Breast epithelium (tissue), 4 donors: Measurements from ENCODE around the gene MGAT5. TPM values are rescaled to one million over a fixed set of nuclear protein-coding genes. Genes with fewer than 3 reads are reported as not detected.

ENCODE experiments used
- DNase-seq, 2 donors: peaks; one replicate each; pipeline ENCODE4 v3.0.0-alpha.2; 2019; ENCODE audit warnings: low spot score in 2 of 2
- H3K27ac ChIP-seq, 2 donors: fragments of 200-600 bp; sonication (generic) in 1 of 2; one replicate each; pipeline ENCODE4 v1.5.1; 2016 to 2019; ENCODE audit warnings: mild to moderate bottlenecking in 1 of 2
- H3K27me3 ChIP-seq, 2 donors: fragments of 200-600 bp; sonication (generic) in 1 of 2; one replicate each; pipeline versions ENCODE4 v1.5.1 to v1.6.0; 2017 to 2019; ENCODE audit warnings: control low read depth in 1 of 2, mild to moderate bottlenecking in 1 of 2
- H3K36me3 ChIP-seq: fragments of 200-600 bp; one replicate; pipeline ENCODE4 v1.5.1; 2019
- H3K4me1 ChIP-seq, 2 donors: fragments of 200-600 bp; sonication (generic); one replicate each; pipeline ENCODE4 v1.5.1; 2016 to 2019; ENCODE audit warnings: control low read depth in 1 of 2
- H3K4me3 ChIP-seq, 3 donors: fragments of 200-600 bp; sonication (generic); 1 replicate in 2 of 3; 2 replicates in 1 of 3; pipeline ENCODE4 v1.5.1; 2016 to 2019; ENCODE audit warnings: mild to moderate bottlenecking in 3 of 3, moderate library complexity in 2 of 3
- H3K9me3 ChIP-seq, 2 donors: fragments of 200-600 bp; sonication (generic) in 1 of 2; one replicate each; pipeline ENCODE4 v1.5.1; 2016 to 2019; ENCODE audit warnings: control low read depth in 1 of 2
- POLR2A ChIP-seq: fragments of 450-650 bp; IDR thresholded peaks from one replicate; pipeline ENCODE4 v1.6.1; 2016; ENCODE audit warnings: antibody characterized with exemption, mild to moderate bottlenecking, moderate library complexity
- POLR2AphosphoS5 ChIP-seq, 3 donors: sonication (generic); formaldehyde crosslinking; IDR thresholded peaks; one replicate each; pipeline ENCODE4 v1.6.1; 2017; ENCODE audit warnings: antibody characterized with exemption in 3 of 3
- intact Hi-C: fragments of 100-400 bp; cut with DNase I; formaldehyde crosslinking; loops from one replicate; pipeline ENCODE4 v1.15.1; 2023; ENCODE audit warnings: low total_unique reads
- total RNA-seq, 3 donors: library from RNA; depleted of rRNA; stranded (reverse); fragments of >200 nt; gene quantifications; one replicate each; pipeline ENCODE4 v1.1.0, GENCODE V29; 2016
- TF ChIP-seq, protein P1 (sequence below), 3 donors: fragments of 450-650 bp; IDR thresholded peaks; one replicate each; pipeline ENCODE4 v1.5.1; 2016 to 2017; ENCODE audit warnings: antibody characterized with exemption in 3 of 3, mild to moderate bottlenecking in 3 of 3, moderate library complexity in 3 of 3

MGAT5 gene
- total RNA-seq, 3 donors from 2014 or later, result 30.5 to 42.6 (median 34.4) TPM

DNA sequence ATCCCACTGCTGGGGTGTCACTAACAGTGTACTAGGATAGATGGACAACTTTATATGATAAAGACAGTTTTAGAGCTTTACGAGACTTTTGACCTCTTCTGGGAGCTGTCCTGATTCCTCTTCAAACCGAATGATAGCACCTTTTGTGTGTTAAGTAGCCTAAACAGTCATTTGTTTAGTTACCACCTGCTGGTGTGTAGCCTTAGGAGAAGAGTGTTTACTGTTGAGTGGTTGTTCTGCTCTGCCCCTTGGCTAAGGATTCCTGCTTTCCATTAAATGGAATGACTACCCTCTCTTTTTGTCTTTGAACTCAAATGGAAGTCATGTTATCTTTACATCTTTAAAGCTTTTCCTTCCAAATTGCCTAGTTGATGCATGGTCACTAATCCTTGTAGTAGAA lies 28.0 kb upstream of the MGAT5 start:
- H3K4me1 ChIP-seq, result no peaks in the 10 kb centered on the region
- TF ChIP-seq, protein P1, sequence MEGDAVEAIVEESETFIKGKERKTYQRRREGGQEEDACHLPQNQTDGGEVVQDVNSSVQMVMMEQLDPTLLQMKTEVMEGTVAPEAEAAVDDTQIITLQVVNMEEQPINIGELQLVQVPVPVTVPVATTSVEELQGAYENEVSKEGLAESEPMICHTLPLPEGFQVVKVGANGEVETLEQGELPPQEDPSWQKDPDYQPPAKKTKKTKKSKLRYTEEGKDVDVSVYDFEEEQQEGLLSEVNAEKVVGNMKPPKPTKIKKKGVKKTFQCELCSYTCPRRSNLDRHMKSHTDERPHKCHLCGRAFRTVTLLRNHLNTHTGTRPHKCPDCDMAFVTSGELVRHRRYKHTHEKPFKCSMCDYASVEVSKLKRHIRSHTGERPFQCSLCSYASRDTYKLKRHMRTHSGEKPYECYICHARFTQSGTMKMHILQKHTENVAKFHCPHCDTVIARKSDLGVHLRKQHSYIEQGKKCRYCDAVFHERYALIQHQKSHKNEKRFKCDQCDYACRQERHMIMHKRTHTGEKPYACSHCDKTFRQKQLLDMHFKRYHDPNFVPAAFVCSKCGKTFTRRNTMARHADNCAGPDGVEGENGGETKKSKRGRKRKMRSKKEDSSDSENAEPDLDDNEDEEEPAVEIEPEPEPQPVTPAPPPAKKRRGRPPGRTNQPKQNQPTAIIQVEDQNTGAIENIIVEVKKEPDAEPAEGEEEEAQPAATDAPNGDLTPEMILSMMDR (IDR thresholded peaks at IDR 0.05), result no peak
- TF ChIP-seq POLR2A (no peak), POLR2AphosphoS5 (IDR thresholded peaks at IDR 0.05) (no peak)
- H3K4me3 ChIP-seq, result no peak overlapping the region
- no peak overlapping the region for H3K27ac ChIP-seq
- H3K36me3 ChIP-seq, result no peaks in the 10 kb centered on the region
- no peak for DNase-seq
- intact Hi-C loops, result loop anchor here (2.0 to 10.0 kb wide), 2 partner anchors 79 to 351 kb away; no protein-coding TSS in a partner anchor
- H3K9me3 ChIP-seq, result peaks cover 0 to 6% of the 10 kb centered on the region in 2 donors
- H3K27me3 ChIP-seq, result no peaks in the 10 kb centered on the region

DNA sequence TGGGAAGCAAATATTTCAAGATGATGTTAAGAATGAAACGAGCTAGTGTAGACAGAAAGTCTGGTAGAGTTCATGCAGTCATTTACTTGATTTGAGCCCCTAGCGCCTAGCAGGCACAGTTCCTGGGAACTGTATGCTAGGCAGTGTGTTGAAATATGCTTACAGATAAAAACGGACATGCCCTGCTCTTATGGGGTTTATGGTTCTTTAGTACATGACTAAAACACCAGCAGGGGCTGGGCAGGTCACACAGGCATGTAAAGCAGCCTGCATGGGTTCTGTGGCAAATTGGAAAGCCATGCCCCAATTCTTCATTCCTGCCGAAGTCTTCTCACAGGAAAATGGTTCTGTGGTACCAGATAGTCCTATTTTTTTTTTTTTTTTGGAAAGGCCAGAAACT lies 27.3 kb upstream of the MGAT5 start:
- H3K27me3 ChIP-seq, result no peaks in the 10 kb centered on the region
- H3K4me3 ChIP-seq, result no peak overlapping the region
- TF ChIP-seq POLR2AphosphoS5 (IDR thresholded peaks at IDR 0.05) (no peak), POLR2A (no peak)
- TF ChIP-seq, protein P1 (IDR thresholded peaks at IDR 0.05), result no peak
- DNase-seq, result no peak
- no peak overlapping the region for H3K27ac ChIP-seq
- H3K9me3 ChIP-seq, result peaks cover 0 to 6% of the 10 kb centered on the region in 2 donors
- no peaks in the 10 kb centered on the region for H3K36me3 ChIP-seq
- intact Hi-C loops, result loop anchor here (10.0 kb wide), 1 partner anchor 352 kb away; no protein-coding TSS in a partner anchor
- H3K4me1 ChIP-seq, result no peaks in the 10 kb centered on the region

DNA sequence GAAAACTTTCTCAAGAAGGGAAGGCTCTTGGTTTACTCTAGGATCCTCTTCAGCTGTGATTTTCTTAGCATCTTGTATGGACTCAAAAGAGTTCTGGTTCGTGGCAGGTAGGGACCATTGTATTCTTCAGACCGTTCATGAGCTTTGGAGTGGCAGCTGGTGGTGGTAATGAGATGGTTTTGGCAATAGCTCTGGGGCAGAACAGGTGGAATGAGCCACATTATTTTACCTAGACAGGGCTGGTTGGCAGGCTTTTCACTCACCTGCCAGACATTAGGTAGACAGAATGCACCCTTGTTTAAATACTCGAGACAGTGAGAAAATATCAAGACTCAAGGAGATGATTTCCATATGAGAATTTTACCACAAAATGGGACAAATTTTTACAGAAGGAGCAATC lies 26.2 kb upstream of the MGAT5 start:
- Histone ChIP-seq H3K27me3 (no peaks in the 10 kb centered on the region), H3K4me1 (no peaks in the 10 kb centered on the region), H3K27ac (no peak overlapping the region), H3K9me3 (peaks cover 0 to 6% of the 10 kb centered on the region in 2 donors), H3K4me3 (no peak overlapping the region), H3K36me3 (no peaks in the 10 kb centered on the region)
- intact Hi-C loops, result loop anchor here (10.0 kb wide), 1 partner anchor 353 kb away; no protein-coding TSS in a partner anchor
- TF ChIP-seq, protein P1 (IDR thresholded peaks at IDR 0.05), result no peak
- TF ChIP-seq POLR2AphosphoS5 (IDR thresholded peaks at IDR 0.05) (no peak), POLR2A (no peak)
- DNase-seq, result no peak

DNA sequence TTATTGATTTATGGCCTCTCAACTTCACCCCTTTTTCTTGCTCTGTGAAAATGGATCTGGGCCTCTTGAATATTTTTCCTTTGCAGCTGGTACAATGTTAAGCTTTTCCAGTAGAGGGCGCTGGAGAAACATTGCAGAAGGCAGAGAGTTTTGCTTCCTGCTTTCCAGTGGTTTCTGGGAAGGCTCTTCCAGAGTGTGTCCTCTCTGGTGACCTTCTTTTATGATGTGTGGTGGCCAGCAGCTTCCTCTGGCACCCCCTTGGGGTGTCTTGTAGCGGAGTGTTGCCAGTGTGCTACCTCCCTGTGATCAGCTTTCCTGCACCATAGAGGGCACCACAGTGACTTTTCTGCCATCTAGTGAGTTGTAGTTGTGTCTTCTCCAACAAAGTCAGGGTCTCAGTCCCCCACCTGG lies 25.4 kb upstream of the MGAT5 start:
- Histone ChIP-seq H3K27me3 (no peaks in the 10 kb centered on the region), H3K27ac (no peak overlapping the region), H3K4me1 (no peaks in the 10 kb centered on the region), H3K36me3 (no peaks in the 10 kb centered on the region), H3K9me3 (peaks cover 0 to 6% of the 10 kb centered on the region in 2 donors), H3K4me3 (no peak overlapping the region)
- no peak for DNase-seq
- no peak for TF ChIP-seq POLR2AphosphoS5 (IDR thresholded peaks at IDR 0.05)
- TF ChIP-seq POLR2A, result no peak
- TF ChIP-seq, protein P1 (IDR thresholded peaks at IDR 0.05), result no peak
- intact Hi-C loops, result loop anchor here (10.0 kb wide), 1 partner anchor 354 kb away; no protein-coding TSS in a partner anchor

DNA sequence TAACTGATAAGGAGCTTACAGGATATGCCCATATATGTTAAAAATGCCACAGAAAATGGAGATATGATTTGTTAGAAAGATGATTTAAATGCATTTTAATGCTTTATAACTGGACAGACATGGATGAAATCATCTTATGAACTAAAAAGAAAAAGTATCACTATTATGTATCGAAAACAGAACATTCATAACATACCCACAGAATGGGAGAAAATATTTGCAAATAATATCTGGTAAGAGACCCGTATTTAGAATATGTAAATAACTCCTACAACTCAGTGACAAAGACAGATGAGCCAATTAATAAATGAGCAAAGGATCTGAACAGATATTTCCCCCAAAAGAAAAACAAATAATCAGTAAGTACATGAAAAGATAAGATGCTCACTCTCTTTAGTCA lies 24.3 kb upstream of the MGAT5 start:
- intact Hi-C loops, result loop anchor here (10.0 kb wide), 1 partner anchor 355 kb away; no protein-coding TSS in a partner anchor
- Histone ChIP-seq H3K27ac (no peak overlapping the region), H3K4me1 (no peaks in the 10 kb centered on the region), H3K27me3 (no peaks in the 10 kb centered on the region), H3K9me3 (peaks cover 0 to 6% of the 10 kb centered on the region in 2 donors), H3K36me3 (no peaks in the 10 kb centered on the region), H3K4me3 (no peak overlapping the region)
- no peak for DNase-seq
- TF ChIP-seq POLR2AphosphoS5 (IDR thresholded peaks at IDR 0.05) (no peak), POLR2A (no peak)
- TF ChIP-seq, protein P1 (IDR thresholded peaks at IDR 0.05), result no peak
